DMS79 treated with DMSO at 0.1 percent for 48 hours (cell line): ENCODE measurements around the gene RNASEL.
"Not testable (repeated sequence)": the region's sequence is repeated elsewhere in the genome, so short reads cannot be mapped to it uniquely, and the experiment has no call there.

ENCODE experiments used
- DNase-seq: peaks from one replicate; lab custom pipeline; 2025; lab: John Stamatoyannopoulos, UW

RNASEL gene

DNA sequence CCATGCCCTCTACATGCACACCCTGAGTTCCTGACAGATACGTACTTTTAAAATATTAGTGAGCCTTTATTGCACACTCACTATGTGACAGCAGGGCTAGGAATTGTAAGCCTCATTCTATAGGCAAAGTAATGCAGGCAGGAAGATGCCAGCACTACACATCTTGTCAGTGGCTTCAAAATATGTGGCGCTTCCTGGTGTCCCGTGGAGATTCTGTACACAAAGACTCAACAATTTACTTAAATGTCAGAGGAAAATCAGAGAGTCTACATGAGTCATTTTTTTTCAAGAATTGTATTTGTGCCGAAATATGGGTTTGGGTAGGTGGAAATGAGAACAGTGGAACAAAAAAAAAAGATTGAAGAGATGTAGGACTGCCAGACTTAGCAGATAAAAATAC lies 27.6 kb downstream of the RNASEL start:
- no peak for DNase-seq

DNA sequence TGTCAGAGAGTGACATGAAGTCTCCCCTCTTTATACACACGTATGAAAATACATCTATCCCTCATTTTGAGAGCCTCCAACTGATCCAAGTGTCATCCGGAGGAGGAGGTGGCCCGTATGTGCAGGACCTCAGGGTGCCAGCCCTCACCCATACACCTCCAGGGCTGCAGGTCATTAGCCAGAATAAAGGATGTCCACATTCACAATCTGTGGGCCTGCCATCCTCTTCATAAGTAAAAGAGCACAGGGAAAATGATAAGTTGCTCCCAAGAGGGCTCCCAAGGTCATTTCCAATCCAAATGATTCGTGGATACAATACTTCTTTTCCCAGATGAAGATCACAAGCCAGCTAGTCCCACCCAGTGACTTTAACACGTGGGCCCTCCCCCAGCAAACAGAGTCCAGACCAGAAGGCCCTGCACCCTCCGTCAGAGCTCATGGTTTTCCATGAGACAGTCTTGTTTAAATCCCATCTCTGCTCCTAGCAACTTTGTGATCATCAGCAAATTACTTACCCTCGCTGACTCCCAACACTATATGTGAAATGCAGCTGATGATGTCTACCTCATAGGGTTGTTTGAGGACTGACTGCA lies 28.6 kb downstream of the RNASEL start:
- DNase-seq = no peak

DNA sequence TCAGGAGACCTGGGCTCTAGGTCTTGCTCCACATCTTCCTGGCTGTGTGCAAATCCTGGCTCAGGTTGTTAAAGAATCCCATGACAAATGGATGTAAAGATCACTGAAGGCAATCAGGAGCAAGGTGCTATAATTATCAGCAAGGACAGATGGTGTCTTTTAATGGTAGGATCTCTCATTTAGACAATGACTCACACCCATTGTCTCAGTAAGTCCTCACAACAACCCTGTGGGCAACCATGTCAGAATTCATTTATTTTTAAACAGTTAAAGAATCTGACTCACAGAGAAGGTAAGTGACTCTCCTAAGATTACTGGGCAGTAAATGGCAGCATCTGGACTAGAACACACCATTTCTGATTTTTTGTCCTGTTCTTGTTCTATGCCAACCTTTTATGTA lies 32.8 kb downstream of the RNASEL start:
- DNase-seq = no peak

DNA sequence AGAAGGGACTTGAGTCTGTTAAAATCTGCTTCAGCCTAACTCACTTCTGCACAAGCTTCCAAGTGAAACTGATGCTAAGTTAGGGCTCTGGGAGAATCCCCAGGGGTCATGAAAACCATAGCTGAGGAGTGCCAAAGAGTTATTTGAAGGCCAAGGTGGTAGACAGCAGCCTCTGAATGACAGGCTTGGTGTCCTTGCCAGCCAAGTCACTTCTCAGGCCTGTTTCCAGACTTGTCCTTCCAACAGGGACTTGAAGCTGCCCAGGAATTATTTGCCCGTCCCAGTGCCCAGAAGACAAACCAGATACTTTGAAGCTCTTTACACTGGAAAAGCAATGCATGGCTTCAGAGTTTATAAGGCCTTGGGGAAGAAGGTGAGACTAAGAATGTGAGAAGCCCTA lies 33.6 kb downstream of the RNASEL start:
- DNase-seq = no peak

DNA sequence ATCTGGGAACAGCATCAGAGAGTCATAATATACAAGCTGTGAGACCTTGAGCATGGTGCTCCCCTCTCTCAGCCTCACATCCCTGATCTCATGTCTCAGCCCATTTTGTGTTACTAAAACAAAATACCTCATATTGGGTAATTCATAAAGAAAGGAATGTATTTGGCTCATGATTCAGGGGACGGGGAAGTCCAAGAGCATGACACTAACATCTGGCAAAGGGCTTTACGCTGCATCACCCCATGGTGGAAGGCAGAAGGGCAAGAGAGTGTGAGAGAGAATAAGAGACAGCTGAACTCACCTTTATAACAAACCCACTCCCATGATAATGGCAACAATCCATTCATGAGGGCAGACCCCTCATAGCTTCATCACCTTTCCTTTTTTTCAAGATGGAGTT lies 36.5 kb downstream of the RNASEL start:
- no peak for DNase-seq

DNA sequence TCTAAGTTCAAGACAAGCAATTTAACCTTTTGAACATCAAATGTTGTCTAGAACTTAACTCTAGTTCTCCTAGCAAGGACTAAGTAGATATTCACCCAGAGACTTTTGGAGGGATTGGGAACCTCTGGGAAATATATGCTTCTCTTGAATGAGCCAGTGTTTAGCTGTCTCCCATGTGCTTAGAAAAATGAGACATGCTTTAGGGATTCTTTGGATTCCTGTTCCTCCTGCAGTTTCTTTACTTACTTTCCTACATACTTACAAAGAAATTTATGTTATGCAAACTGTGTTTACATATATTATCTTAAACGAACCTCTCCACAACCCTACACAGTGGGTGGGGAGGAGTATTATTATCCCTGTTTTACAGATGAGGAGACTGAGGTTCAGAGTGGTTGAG lies 39.2 kb downstream of the RNASEL start:
- no peak for DNase-seq

DNA sequence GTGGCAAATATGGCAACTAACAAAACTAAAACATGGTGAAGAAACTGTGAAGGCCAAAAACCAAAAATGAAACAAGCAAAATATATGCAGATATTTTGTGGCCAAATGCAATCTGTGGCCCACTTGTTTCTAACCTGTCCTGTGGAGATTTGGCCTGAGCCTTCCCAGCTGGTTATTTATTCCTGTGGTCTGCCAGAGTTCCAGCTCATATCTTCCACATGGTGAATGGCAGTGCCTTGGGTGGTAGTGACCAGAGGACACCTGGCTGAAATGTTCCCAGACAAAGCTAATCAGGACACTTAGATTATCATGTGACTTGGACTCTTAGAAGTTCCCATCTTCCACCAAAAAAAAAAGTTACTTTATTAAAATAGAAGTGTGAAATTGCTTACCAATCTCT lies 39.7 kb downstream of the RNASEL start:
- no peak for DNase-seq

DNA sequence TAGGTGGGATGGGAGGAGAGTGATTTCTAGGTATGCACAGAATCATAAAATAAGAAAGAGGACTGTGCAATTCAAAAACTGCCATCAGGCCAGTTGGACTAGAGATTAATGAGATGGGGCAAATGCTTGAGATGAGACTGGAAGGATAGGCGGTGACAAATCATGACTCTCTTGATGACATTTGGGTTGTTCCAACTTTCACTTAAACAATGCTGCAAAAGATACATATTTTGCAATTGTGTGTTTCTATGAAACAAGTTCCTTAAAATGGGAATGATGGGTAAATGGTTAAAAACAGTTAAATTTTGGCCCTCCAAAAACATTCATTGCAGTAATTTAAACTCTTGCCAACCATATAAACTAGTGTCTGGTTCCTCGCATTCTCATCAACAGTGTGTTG lies 55.2 kb downstream of the RNASEL start:
- DNase-seq = no peak

DNA sequence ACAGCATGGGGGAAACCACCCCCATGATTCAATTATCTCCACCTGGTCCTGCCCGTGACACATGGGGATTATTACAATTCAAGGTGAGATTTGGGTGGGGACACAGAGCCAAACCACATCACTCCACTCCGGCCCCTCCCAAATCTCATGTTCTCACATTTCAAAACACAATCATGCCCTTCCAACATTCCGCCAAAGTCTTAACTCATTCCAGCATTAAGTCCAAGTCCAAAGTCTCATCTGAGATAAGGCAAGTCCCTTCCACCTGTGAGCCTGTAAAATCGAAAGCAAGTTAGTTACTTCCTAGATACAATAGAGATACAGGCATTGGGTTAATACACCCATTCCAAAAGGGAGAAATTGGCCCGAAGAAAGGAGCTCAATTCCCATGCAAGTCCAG lies 60.9 kb downstream of the RNASEL start:
- DNase-seq = not testable (repeated sequence)

DNA sequence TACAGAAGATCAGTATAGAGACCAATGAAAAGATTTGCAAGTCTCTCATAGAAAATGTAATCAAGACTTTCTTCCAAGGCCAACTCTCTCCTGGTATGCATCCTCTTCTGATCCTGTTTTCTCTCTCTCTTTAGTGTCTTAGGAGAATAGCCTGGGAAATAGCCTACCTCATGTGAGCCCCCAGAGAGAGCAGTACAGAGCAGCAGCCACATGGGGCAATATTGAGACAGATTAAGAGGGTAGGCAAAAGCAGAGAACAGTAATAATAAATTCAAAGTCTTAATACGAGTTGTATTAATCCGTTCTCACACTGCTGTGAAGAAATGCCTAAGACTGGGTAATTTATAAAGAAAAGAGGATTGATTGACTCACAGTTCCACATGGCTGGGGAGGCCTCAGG lies 61.4 kb downstream of the RNASEL start:
- no peak for DNase-seq

DNA sequence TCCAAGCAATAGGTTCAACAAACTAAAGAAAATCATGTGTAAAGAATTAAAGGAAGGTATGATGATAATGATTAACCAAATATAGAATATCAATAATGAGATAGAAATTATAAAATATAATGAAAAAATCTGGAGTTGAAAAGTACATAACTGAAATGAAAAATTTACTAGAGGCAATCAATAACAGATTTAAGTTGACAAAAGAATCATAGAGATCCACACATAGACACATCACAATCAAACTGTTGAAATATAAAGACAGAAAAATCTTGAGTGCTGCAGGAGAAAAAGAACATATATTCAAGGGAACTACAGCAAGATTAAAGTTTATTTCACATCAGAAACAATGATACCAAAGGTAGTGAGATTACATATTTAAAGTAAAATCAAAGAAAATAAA lies 63.7 kb downstream of the RNASEL start:
- DNase-seq = no peak
